Measurements from ENCODE around the gene ELMO1.

The ELMO1 gene

GRCh38 chr7:37431413-37431812 lies 17.3 kb downstream of the ELMO1 start:
- no peak for DNase-seq (ENCODE audit: low read depth)
- no peak for TF ChIP-seq CTCF (IDR thresholded peaks at IDR 0.05; ENCODE audit: low read depth, low read length)
- no peak overlapping the region for H3K4me3 ChIP-seq (ENCODE audit: low read depth, low read length)

DNA sequence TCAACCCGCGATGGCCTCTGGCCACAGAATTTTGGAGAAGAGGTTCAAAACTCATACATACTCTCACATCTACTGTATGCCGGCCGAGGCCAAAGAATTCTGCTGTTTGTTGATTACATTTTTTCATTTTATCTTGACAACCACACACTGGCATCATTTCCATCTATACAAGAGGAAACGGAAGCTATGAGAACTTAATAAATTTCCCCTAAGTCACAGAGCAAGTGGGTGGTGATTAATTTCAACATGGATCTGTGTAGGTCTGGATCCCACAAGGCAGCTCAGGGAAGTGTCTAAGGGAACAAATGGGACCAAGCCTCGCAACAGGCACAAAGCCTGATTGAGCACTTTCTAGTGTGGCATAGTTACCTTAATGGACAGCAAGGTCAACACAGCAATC lies 18.0 kb downstream of the ELMO1 start:
- no peak overlapping the region for H3K4me3 ChIP-seq (ENCODE audit: low read depth, low read length)
- no peak for DNase-seq (ENCODE audit: low read depth)

DNA sequence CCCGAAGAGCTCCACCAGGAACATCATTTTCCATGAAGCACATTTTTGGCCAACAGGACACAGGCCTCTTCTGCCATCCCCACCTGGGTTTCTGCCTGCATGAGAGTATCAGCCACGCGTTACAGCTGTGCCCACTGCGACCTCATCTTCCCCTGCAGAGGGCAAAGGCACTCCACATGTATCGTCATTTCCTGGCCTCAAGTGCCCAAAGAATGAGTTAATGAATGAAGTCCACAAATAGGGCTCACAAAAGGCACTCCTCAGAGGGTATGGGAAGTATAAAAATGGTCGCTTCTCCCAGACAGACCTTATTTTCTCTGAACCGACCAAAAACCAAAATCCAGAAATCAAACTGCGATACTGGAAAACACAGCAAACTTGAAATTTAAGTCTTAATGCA lies 18.5 kb downstream of the ELMO1 start:
- TF ChIP-seq CTCF (IDR thresholded peaks at IDR 0.05; ENCODE audit: low read depth, low read length): no peak
- TF ChIP-seq, protein P1, sequence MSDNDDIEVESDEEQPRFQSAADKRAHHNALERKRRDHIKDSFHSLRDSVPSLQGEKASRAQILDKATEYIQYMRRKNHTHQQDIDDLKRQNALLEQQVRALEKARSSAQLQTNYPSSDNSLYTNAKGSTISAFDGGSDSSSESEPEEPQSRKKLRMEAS (IDR thresholded peaks at IDR 0.05; ENCODE audit: low read depth, low read length): no peak
- TF ChIP-seq POLR2A (IDR thresholded peaks at IDR 0.05; ENCODE audit: extremely low read depth, insufficient read length): no peak
- TF ChIP-seq MYC (IDR thresholded peaks at IDR 0.05; ENCODE audit: low read depth, low read length): no peak
- DNase-seq (ENCODE audit: low read depth): no peak
- no peak overlapping the region for H3K4me3 ChIP-seq (ENCODE audit: low read depth, low read length)

More for the DNA sequence above, 18.0 kb downstream of the ELMO1 start:
- TF ChIP-seq, protein P1 (IDR thresholded peaks at IDR 0.05; ENCODE audit: low read depth, low read length): no peak
- no peak for TF ChIP-seq CTCF (IDR thresholded peaks at IDR 0.05; ENCODE audit: low read depth, low read length)
- no peak for TF ChIP-seq POLR2A (IDR thresholded peaks at IDR 0.05; ENCODE audit: extremely low read depth, insufficient read length)
- no peak for TF ChIP-seq MYC (IDR thresholded peaks at IDR 0.05; ENCODE audit: low read depth, low read length)

DNA sequence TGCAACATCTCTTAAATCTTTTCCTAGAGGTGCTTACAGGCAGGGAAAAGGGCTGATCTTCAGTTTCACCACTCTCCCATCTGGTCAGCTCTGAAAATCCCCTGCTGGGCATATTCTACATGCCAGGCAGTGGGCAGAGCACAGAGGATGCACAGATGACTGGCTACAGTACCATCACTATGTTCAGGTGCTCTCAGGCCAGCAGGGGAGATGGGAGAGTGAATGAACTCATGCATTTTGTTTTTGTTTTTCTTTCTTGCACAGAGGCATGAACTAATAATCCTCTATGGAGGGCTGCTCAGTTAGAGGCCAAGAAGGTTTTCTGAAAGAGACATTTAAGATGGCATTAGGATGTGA lies 19.3 kb downstream of the ELMO1 start:
- no peak for TF ChIP-seq MYC (IDR thresholded peaks at IDR 0.05; ENCODE audit: low read depth, low read length)
- no peak for TF ChIP-seq CTCF (IDR thresholded peaks at IDR 0.05; ENCODE audit: low read depth, low read length)
- no peak for TF ChIP-seq POLR2A (IDR thresholded peaks at IDR 0.05; ENCODE audit: extremely low read depth, insufficient read length)
- TF ChIP-seq, protein P1 (IDR thresholded peaks at IDR 0.05; ENCODE audit: low read depth, low read length): no peak
- H3K4me3 ChIP-seq (ENCODE audit: low read depth, low read length): no peak overlapping the region
- no peak for DNase-seq (ENCODE audit: low read depth)

DNA sequence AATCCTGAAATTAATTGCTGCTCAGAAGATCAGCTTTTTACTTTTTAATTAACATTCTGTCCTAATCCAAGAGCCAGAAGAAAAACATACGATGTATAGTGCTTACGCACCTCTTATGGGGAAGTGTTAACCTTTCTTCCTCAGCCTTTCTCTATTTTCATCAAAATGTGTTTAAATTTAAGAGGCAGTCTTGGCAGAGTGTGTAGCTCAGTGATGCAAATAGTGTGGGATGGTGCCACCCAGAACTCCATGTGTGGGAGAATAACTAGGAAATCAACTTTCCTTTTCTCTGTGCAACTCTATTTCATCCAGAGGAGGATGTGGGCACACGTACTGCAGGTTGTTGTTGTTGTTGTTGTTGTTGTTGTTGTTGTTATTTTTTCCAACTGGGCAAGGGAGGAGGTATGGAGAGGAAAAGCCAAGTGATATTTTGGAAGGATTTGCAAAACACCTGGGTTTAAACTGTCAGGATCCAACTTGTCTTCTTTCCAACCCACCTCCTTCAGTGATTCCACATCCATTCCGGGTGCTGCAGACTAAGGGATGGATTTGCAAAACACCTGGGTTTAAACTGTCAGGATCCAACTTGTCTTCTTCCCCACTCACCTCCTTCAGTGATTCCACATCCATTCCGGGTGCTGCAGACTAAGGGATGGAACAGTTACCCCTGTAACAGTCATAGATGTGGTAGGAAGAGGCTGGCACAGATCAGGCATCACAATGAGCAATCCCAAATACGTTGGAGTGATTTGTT lies 19.8 kb downstream of the ELMO1 start:
- TF ChIP-seq CTCF (IDR thresholded peaks at IDR 0.05; ENCODE audit: low read depth, low read length) (no peak), MYC (IDR thresholded peaks at IDR 0.05; ENCODE audit: low read depth, low read length) (no peak), POLR2A (IDR thresholded peaks at IDR 0.05; ENCODE audit: extremely low read depth, insufficient read length) (no peak)
- TF ChIP-seq, protein P1 (IDR thresholded peaks at IDR 0.05; ENCODE audit: low read depth, low read length): no peak
- no peak for DNase-seq (ENCODE audit: low read depth)
- H3K4me3 ChIP-seq (ENCODE audit: low read depth, low read length): no peak overlapping the region

Data from NB4 (cell line).